ENCODE data around the gene POLR3B.

Gene POLR3B

DNA sequence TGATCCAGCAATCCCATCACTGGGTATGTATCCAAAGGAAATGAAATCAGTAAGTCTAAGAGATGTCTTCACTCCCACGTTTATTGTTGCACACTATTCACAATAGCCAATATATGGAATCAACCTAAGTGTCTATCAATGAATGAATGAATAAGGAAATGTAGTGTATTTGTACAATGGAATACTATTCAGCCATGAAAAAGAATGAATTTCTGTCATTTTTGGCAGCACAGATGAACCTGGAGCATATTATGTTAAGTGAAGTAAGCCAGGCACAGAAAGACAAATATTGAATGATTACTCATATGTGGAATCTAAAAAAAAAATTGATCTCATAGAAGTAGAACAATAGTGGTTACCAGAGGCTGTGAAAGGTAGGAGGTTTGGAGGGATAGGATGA is 194.7 kb downstream of the POLR3B start:
- DNase-seq (ENCODE audit: low read depth in 2 of 2), result no peak
